ENCODE measurements around the gene ZNF429. TPM values are rescaled to one million over a fixed set of nuclear protein-coding genes. Genes with fewer than 3 reads are reported as not detected.

Gene ZNF429
- total and polyA plus RNA-seq, 8 donors, result 2.7 to 28.6 (median 6.6) TPM

GRCh38 chr19:21482863-21483276, 22.5 kb upstream of the ZNF429 start:
- DNase-seq, result peak; percentile 63 to 80
- no peaks in the 10 kb centered on the region for H3K27me3 ChIP-seq
- H3K36me3 ChIP-seq, result no peaks in the 10 kb centered on the region
- no peaks in the 10 kb centered on the region for H3K4me1 ChIP-seq
- peak overlapping the region in 1 of 4 donors; percentile 23 for H3K4me3 ChIP-seq
- 45 to 72% (median 53%) methylated on average over 9 to 18 of the region's 18 CpGs for WGBS, 5 donors
- TF ChIP-seq, protein P1, sequence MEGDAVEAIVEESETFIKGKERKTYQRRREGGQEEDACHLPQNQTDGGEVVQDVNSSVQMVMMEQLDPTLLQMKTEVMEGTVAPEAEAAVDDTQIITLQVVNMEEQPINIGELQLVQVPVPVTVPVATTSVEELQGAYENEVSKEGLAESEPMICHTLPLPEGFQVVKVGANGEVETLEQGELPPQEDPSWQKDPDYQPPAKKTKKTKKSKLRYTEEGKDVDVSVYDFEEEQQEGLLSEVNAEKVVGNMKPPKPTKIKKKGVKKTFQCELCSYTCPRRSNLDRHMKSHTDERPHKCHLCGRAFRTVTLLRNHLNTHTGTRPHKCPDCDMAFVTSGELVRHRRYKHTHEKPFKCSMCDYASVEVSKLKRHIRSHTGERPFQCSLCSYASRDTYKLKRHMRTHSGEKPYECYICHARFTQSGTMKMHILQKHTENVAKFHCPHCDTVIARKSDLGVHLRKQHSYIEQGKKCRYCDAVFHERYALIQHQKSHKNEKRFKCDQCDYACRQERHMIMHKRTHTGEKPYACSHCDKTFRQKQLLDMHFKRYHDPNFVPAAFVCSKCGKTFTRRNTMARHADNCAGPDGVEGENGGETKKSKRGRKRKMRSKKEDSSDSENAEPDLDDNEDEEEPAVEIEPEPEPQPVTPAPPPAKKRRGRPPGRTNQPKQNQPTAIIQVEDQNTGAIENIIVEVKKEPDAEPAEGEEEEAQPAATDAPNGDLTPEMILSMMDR (IDR thresholded peaks at IDR 0.05), result peak in 5 of 7 experiments; percentile 78 to 86 (median 80)
- no peak for TF ChIP-seq EP300 (IDR thresholded peaks at IDR 0.05)
- peaks cover 0 to 34% (median 0%) of the 10 kb centered on the region in 4 donors for H3K9me3 ChIP-seq
- intact Hi-C loops (cut with DNase I; ENCODE audit: low total_unique reads), result loop anchor here (5.0 kb wide), 1 partner anchor 281 kb away; no protein-coding TSS in a partner anchor
- peak overlapping the region in 1 of 5 donors; percentile 60 for H3K27ac ChIP-seq

GRCh38 chr19:21483589-21484170, 21.7 kb upstream of the ZNF429 start:
- intact Hi-C loops (cut with DNase I; ENCODE audit: low total_unique reads), result loop anchor here (5.0 kb wide), 1 partner anchor 281 kb away; no protein-coding TSS in a partner anchor
- 72 to 84% (median 78%) methylated on average over 36 to 43 of the region's 43 CpGs for WGBS, 5 donors
- H3K4me3 ChIP-seq, result peak overlapping the region in 1 of 4 donors; percentile 23

GRCh38 chr19:21484631-21485030, 20.8 kb upstream of the ZNF429 start:
- Histone ChIP-seq H3K9me3 (peaks cover 0 to 50% (median 0%) of the 10 kb centered on the region in 4 donors), H3K27me3 (no peaks in the 10 kb centered on the region), H3K27ac (no peak overlapping the region), H3K4me3 (no peak overlapping the region), H3K4me1 (no peaks in the 10 kb centered on the region), H3K36me3 (no peaks in the 10 kb centered on the region)
- TF ChIP-seq, protein P1 (IDR thresholded peaks at IDR 0.05), result no peak
- DNase-seq, result no peak
- intact Hi-C loops (cut with DNase I; ENCODE audit: low total_unique reads), result loop anchor here (5.0 kb wide), 1 partner anchor 282 kb away; no protein-coding TSS in a partner anchor
- 84 to 96% (median 91%) methylated on average over 5 of the region's 5 CpGs for WGBS, 5 donors

More at GRCh38 chr19:21483589-21484170, 21.7 kb upstream of the ZNF429 start:
- peak overlapping the region in 1 of 5 donors; percentile 60 for H3K27ac ChIP-seq
- peak; percentile 20 to 60 for DNase-seq
- H3K4me1 ChIP-seq, result no peaks in the 10 kb centered on the region
- no peaks in the 10 kb centered on the region for H3K27me3 ChIP-seq
- H3K9me3 ChIP-seq, result peaks cover 0 to 40% (median 0%) of the 10 kb centered on the region in 4 donors
- H3K36me3 ChIP-seq, result no peaks in the 10 kb centered on the region
- TF ChIP-seq, protein P1 (IDR thresholded peaks at IDR 0.05), result peak in 5 of 7 experiments; percentile 54 to 75 (median 59)
- no peak for TF ChIP-seq POLR2A (IDR thresholded peaks at IDR 0.05)
- no peak for TF ChIP-seq EP300 (IDR thresholded peaks at IDR 0.05)

- H3K27ac ChIP-seq, result no peak overlapping the region
- no peaks in the 10 kb centered on the region for H3K27me3 ChIP-seq
- TF ChIP-seq POLR2AphosphoS5 (IDR thresholded peaks at IDR 0.05) (no peak), EP300 (IDR thresholded peaks at IDR 0.05) (no peak), POLR2A (IDR thresholded peaks at IDR 0.05) (no peak)
- TF ChIP-seq, protein P1 (IDR thresholded peaks at IDR 0.05), result no peak
- no peaks in the 10 kb centered on the region for H3K4me1 ChIP-seq
- H3K9me3 ChIP-seq, result peaks cover 0 to 50% (median 0%) of the 10 kb centered on the region in 4 donors
- no peaks in the 10 kb centered on the region for H3K36me3 ChIP-seq
- DNase-seq, result no peak
- intact Hi-C loops (cut with DNase I; ENCODE audit: low total_unique reads), result no loop called here
- H3K4me3 ChIP-seq, result no peak overlapping the region
These were observed 19.5 kb upstream of the ZNF429 start for GRCh38 chr19:21485926-21486325.
